GM12875 (cell line): ENCODE results near the gene HOGA1.
"Not testable (repeated sequence)": the region's sequence is repeated elsewhere in the genome, so short reads cannot be mapped to it uniquely, and the experiment has no call there.

Experiments used
- H3K4me3 ChIP-seq: one replicate; pipeline ENCODE4 v1.5.1; 2011; ENCODE audit warnings: low read depth, low read length, control low read depth
- TF ChIP-seq, protein P1 (sequence below): IDR thresholded peaks from 2 replicates; pipeline ENCODE4 v1.5.1; 2011; ENCODE audit warnings: low read depth, mild to moderate bottlenecking, control low read depth, inconsistent platforms, low read length, moderate library complexity, borderline replicate concordance; ENCODE audit not compliant: insufficient read depth

Gene HOGA1

DNA sequence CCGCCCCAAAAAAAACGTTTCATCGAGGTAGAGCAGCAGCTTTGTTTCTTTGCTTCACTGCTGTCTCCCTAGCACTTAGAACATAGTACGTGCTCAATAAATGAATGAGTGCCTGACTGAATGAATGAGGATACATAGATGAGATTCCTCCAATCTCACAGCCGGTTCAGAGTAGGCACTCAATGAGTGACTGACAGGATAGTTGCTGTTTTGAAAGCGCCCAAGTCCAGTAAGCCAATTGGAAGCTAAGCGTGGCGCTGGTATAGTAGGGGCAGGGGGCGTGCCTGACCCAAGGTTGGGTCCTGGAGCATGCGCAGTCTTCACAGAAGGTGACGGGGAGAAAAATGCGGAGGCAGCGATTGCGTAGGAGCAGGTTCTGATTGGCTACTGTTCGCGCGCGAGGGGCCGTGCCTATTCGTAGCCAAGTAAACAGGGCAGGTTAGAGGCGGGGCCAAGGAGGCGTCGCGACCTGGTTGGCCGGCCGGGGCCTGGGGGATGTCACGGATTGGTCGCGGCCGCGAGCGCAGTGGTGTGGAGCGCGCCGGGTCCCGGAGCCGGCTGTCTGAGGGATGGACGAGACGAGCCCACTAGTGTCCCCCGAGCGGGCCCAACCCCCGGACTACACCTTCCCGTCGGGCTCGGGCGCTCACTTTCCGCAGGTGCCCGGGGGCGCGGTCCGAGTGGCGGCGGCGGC is 56.1 kb downstream of the HOGA1 start, which contains the start of gene PI4K2A:
TSS of gene PI4K2A (plus strand) at position 498 of the 694 bp plus-strand sequence. CDS start at position 570, 72 bp downstream.
- TF ChIP-seq, protein P1, sequence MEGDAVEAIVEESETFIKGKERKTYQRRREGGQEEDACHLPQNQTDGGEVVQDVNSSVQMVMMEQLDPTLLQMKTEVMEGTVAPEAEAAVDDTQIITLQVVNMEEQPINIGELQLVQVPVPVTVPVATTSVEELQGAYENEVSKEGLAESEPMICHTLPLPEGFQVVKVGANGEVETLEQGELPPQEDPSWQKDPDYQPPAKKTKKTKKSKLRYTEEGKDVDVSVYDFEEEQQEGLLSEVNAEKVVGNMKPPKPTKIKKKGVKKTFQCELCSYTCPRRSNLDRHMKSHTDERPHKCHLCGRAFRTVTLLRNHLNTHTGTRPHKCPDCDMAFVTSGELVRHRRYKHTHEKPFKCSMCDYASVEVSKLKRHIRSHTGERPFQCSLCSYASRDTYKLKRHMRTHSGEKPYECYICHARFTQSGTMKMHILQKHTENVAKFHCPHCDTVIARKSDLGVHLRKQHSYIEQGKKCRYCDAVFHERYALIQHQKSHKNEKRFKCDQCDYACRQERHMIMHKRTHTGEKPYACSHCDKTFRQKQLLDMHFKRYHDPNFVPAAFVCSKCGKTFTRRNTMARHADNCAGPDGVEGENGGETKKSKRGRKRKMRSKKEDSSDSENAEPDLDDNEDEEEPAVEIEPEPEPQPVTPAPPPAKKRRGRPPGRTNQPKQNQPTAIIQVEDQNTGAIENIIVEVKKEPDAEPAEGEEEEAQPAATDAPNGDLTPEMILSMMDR: no peak
- peak within 1 kb of the TSS; percentile 89 for H3K4me3 ChIP-seq

DNA sequence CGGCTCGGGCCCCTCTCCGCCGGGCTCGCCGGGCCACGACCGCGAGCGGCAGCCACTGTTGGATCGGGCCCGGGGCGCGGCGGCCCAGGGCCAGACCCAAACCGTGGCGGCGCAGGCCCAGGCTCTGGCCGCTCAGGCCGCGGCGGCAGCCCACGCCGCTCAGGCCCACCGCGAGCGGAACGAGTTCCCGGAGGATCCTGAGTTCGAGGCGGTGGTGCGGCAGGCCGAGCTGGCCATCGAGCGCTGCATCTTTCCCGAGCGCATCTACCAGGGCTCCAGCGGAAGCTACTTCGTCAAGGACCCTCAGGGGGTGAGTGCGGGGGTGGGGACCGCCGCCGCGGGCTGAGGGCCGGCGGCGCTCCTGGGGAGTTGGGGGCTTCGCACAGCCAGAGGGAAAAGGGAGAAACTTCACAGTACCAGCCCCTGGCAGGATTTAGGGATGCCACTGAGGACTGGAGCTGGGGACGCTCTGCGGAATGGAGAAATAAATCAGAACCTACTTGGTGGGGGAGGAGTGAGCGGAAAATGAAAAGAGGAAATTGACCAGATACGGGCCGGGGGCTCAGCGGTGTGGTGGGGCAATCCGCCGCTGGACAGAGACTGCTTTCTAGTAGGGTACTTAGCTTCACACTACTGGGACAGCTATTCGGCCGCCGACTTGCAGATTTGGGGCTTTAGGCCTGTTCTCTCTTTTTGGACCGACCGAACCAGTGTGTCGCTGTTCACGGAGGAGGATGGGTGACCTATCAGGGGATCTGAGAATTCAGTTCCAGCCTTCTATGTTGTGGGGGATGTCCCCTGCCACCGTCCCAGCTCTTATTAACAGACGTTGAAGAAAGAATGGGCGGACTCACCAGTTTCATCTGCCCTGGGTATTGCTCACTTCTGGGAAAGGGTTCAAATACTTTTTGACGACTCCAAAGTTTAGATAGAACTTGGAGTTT is 57.0 kb downstream of the HOGA1 start:
- TF ChIP-seq, protein P1: no peak
- peak overlapping the region; percentile 89 for H3K4me3 ChIP-seq

DNA sequence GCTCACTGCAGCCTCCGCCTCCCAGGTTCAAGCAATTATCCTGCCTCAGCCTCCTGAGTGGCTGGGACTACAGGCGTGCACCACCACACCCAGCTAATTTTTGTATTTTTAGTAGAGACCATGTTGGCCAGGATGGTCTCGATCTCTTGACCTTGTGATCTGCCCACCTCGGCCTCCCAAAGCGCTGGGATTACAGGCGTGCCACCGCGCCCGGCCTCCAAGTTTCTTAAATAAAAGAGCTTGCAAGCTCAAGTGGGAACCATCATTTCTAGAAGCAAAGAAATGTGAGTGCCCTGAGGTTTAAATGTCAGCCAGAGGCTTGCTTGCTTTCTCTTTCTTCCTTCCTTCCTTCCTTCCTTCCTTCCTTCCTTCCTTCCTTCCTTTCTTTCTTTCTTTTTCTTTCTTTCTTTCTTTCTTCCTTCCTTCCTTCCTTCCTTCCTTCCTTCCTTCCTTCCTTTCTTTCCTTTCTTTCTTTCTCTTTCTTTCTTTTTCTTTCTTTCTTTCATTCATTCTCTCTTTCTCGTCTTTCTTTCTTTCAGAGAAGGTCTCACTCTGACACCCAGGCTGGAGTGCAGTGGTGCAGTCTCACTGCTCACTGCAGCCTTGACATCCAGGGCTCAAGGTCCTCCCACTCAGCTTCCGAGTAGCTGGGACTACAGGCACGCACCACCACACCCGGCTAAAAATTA is 58.4 kb downstream of the HOGA1 start:
- H3K4me3 ChIP-seq: not testable (repeated sequence)

DNA sequence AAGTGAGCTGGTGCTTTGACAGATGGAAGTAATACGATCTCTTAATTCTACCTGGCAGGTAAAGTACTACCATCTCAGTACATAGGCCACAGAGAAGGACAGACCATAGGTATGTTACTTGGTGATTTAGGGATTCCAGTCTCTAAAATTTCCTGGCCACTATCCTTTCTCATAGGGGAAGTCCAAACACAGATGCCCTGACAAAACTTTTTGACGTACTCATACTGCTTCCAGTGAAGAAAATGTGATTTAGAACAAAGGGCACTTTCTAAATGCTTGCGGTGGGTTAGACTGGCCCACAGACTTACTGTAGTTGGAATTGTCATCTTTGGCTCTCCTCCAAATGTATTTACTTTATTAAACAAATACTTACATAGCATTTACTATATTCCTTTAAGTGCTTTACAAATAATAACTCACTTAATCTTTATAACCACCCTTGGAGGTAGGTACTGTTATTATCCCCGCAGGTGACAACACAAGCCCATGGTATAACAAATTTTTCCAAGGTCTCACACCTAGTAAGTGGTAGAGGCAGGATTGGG is 59.3 kb downstream of the HOGA1 start:
- no peak overlapping the region for H3K4me3 ChIP-seq
- TF ChIP-seq, protein P1: no peak

DNA sequence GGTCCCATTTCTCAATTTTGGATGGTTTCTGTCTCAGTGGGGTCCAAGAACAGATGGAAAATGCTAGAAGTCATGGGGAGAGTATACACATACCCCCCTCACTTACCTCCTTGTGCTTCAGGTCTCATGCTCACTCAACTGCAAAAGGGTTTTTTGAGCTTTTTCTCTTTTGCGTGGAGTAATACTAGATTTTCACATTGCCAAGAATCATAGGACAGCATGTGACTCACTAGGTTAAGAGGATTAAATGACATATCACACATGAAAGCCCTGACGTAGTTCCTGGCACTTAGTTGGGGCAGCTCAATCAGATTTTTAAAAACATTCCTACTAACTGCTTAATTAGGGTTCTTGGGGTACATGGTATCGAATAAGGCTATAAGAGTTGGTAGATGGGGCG is 60.7 kb downstream of the HOGA1 start:
- TF ChIP-seq, protein P1: no peak
- H3K4me3 ChIP-seq: no peak overlapping the region

DNA sequence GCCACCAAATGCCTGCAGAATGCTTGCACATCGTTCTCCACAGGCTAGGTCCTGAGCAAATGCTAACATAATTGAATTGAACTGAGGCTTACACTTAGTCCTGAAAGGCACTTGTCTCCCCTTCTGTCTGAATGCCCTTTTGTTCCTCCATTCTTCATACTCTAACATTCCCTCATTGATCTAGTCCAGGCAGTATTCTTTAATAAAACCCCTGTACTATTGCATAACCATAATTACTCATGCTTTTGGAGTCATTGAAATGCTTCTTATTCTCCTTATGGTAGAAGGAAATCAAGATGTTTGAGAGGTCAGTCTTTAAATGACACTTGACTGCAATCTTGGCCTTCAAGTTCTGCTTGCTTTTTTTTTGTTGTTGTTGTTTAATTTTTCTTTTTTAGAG is 63.4 kb downstream of the HOGA1 start:
- TF ChIP-seq, protein P1: no peak
- no peak overlapping the region for H3K4me3 ChIP-seq

DNA sequence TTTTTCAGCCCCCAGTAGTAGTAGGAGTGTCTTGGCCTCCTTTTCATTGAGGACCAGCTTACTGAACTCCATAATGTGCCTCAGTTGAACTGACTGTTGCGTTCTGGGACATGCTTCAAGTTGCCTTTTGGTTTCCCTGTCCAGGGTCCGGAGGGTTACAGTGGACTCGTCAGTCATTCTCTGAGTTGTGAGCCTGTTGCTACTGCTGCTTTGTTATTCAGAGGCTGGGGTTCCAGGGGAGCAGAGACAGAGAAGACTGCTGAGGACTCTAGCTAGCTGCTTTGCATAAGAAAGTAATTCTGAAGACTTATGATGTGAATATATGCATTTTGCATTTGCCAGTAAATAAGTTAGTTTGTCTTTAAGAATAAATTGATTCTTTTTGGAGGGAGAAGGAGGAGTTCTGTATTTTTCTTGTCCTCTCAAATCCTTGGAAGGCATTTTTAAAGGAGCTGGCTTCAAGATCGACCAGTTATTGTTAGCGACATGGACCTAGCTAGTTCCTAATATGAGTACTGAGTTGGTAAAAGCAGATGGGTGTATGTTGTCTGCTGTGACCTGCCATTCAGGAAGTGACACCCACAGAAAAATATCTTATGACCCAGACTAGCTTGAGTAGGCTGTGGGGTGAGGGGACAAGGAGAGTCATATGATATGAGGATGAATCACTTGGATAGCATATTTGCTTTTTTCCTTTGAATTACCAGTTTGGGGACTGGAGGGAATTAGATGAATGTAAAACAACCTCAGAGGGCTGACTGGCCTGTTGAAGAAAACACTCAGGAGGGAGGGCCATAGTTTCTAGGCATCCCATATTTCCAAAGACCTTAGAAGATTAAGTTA is 64.6 kb downstream of the HOGA1 start:
- no peak overlapping the region for H3K4me3 ChIP-seq
- TF ChIP-seq, protein P1: no peak

DNA sequence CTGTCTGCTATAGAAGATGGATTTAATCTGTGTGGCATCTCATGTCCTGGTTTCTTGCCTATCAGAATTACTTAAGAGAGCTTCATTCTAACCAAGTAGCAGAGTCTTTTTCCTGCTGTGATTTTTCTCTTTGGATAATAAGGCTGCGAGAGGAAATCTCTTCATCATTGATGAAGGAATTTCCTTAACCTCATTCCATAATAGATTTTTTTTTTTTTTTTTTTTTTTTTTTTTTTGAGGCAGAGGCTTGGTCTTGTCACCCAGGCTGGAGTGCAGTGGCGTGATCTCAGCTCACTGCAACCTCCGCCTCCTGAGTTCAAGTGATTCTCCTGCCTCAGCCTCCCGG is 65.2 kb downstream of the HOGA1 start:
- H3K4me3 ChIP-seq: not testable (repeated sequence)
